GM19023 (cell line): ENCODE measurements around the gene SPATA2.

ENCODE experiments used
- ATAC-seq: cut with Tn5 transposase; IDR thresholded peaks from one replicate; pipeline ENCODE4 v1.9.1; 2021; ENCODE audit warnings: mild to moderate bottlenecking, moderate library complexity; ENCODE audit not compliant: unreplicated experiment

Gene SPATA2

DNA sequence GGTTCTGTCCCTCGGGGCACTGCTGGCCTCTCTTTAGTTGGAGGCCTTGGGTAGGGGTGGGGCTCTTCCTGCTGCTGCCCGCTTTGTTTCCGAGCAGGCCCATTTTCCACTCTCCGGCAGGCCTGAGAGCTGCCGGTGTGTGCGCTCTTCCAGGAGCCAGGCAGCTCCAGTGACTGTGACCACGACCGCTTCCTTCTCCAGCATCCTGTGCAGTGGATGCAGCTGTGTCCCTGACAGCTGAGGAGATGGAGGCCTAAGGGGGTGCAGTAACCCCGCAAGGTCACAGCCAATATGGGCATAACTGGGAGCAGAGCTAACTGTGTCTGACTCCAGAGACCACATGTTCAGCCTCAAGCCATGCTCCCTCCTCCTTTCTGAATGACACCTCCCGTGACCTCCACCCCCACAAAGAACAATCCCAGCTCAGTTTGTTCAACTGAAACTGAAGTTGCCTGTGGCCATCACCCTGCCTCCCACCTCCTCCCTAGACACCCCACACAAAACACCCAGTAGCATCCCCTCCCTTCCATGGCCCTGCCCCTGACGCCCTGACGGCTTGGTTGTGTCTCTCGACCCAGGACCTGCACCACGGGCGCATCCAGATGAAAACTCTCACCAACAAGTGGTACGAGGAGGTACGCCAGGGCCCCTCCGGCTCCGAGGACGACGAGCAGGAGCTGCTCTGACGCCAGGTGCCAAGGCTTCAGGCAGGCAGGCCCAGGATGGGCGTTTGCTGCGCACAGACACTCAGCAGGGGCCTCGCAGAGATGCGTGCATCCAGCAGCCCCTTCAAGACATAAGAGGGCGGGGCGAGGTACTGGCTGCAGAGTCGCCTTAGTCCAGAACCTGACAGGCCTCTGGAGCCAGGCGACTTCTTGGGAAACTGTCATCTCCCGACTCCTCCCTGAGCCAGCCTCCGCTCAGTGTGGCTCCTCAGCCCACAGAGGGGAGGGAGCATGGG is 27.8 kb downstream of the SPATA2 start:
- ATAC-seq, result no peak

- no peak for ATAC-seq
Measured at GRCh38 chr20:49886571-49887213, 28.6 kb downstream of the SPATA2 start.

DNA sequence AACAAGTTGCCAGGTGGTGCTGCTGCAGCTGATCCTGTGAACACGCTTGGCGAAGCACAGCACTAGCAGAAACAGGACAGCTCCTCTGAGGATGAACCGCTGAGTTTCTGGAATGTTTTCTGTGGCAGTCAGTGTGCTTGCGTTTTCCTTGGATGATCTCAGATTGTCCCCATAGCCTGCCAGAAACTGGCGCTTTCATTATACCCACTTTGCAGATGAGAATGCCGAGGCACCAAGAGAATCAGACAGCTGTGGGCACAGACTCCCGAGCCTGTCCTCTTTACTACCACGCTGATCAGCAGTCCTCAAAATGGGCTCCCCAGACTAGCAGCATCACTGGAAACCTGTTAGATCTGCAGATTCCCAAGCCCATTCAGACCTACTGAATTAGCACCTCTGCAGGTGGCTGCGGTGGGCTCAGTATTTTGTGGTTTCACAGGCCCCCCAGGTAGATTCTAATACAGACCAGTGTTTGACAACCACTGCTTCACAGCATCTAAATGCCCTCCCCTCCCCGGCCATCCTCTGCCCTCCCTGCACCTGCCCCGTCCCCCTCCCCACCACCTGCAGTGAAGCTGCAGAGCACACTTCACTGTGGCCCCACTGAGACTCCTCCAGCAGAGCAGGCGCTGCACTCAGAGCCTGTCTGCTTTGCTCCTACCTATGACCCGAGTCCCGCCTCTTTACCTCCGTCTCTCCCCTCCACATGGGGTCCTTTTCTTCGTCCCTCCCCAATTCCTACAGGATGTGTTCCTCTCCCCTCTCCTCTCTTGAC is 29.6 kb downstream of the SPATA2 start:
- no peak for ATAC-seq

GRCh38 chr20:49883246-49883802 is 32.0 kb downstream of the SPATA2 start:
- ATAC-seq, result no peak

DNA sequence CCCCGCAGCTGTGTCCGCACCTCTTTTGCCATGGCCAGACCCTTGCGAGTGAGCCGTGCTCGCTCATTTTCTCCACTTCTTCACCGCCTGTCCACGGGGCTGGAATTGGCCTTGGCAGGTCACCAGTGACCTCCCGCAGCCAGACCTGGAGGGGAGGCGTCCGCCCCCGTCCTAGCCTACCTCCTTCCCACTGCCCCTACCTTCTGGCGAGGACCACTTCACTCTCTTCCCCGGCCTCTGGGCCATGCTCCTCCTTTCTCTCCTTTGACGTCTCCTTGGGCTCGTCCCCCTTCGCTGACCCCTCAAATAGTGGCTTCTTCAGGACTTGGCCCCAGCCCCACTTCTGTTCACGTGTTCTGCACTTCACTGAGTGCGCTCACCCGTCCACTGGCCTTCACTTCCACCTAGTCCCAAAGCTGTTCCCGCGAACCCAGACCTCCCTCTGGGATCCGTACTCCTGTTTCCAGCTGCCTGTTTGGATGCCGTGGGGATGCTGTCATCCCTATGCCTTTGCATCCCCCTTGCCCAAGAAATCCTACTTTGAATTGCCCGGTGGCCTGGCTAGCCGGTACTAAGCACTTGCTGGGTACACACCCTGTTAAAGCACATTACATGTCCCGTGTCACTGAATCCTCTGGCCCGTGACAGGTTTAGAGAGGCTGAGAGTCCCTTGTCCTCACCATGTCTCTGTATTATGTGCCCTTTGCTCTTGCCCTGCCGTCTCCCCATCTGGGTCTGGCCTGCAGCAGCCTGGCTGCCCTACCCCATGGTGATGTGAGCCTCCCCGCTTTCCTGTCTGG is 33.0 kb downstream of the SPATA2 start:
- no peak for ATAC-seq

DNA sequence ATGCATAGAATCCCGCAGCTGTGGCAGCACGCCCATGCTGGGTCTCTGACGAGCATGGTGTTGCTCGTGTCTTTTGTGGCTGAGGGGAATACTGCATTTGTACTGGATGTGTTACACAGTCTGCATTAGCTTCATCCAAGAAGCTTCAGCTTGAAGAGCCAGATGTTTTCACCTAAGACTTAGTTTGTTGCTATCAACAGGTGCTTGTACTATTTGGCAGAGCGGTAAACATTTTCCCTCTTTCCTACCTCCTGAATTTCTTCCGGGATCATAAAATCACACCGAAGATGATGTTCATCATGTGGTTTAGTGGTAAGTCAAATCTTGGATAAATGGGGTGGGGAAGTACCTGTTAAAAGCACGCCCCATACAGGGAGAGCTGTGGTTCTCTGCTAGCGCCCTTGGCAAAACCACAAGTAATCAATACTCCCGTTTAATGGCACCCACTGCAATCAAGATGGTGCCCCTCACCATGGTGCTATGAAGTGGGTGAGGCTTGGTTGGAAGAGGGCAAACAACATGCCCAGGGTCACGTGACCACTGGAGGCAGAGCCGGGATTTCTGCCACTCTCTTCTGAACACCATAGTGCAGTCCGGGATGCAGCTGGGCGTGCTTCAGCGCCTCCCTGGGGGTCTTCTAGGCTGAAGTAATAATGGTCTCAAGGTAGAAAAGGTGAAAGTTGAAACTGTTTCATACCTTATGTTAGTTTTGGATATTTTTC is 34.4 kb downstream of the SPATA2 start:
- ATAC-seq, result no peak

DNA sequence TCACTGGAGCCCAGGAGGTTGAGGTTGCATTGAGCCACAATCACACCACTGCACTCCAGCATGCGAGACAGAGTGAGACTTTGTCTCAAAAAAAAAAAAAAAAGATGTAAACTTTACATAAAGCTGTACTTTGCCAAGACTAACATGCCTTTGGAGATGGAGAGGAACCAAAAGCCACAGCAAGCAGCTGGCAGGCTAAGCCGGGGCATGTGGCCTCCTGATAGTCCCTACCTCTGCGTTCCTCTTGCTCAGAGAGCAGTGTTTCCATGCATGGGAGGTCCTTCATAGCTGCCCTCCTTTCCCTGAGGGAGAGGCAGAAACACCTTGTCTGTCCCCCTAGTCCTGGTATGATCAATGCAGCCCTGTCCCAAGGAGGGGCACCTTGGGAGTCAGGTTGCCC is 35.2 kb downstream of the SPATA2 start:
- no peak for ATAC-seq

DNA sequence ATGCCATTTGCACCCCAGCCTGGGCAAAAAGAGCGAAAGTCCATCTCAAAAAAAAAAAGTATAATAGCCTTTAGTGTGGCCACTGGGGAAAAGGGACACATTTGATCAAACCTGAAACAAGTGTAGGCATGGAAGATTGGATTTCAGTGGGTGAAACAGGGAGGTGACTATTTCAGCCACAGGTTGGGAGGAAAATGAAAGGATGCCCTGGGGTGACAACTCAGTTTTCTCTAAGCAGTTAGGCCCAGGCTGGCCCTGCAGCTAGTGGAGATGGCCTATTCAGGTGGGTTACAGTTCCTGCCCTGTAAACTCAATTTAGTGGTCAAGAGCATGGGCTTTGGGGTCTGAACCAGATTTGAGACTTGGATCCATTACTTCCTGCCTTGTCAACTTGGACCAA is 36.4 kb downstream of the SPATA2 start:
- ATAC-seq, result no peak

- no peak for ATAC-seq
Measured at GRCh38 chr20:49877386-49877921, 37.9 kb downstream of the SPATA2 start.

- no peak for ATAC-seq
Measured at GRCh38 chr20:49874696-49875095, 40.6 kb downstream of the SPATA2 start.

GRCh38 chr20:49872056-49872455 is 43.3 kb downstream of the SPATA2 start:
- no peak for ATAC-seq

- no peak for ATAC-seq
Measured at GRCh38 chr20:49871391-49871948, 43.9 kb downstream of the SPATA2 start.

DNA sequence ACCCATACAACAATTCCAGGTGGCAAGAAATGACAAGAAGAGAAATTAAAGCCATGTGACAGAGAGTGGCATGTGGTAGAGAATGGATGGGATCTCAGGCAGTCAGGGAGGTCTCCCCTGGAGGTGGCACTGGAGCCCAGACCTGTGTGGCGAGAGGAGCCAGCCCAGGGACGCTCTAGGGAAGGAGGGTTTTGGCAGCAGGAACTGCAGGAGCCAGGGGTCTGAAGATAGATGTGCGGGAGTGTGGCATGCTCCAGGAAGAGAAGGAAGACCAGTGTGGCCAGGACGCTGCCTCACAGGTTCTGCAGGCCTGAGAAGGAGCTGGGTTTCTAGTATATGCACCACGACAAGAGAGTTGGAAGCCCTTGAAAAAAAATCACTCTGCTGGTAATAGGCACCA is 45.1 kb downstream of the SPATA2 start:
- ATAC-seq, result no peak

DNA sequence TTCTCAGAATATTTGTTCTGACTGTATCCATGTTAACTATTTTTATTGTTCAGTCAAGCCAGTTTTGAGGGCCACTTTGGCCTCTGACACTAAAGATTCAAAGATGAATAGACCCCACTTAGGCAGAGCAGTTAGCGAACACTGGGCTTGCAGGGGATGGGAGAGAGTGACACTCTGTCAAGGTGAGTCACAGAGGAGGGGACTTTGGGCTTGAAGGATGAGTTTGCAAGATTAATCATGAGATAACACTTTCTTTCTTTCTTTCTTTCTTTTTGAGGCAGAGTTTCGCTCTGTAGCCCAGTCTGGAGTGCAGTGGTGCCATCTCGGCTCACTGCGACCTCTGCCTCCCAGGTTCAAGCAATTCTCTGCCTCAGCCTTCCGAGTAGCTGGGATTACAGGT is 46.4 kb downstream of the SPATA2 start:
- ATAC-seq, result no peak

DNA sequence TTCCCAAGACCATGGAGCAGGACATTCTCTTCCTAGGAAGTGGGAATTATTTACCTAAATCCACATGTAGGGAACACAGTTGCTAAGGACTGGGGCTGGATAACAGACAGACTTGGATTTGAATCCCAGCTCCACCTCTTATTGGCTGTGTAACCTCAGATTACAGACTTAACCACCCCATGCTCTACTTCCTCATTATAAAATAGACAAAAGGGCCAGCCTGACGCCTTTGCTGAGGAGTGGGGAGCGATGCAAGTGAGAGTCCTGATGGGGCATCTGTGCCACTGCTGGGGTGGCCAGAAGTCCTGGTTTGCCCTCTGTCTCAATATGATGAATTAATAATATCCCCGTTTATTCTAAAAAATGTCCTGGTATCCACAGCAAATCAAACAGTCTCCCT is 46.8 kb downstream of the SPATA2 start:
- no peak for ATAC-seq

DNA sequence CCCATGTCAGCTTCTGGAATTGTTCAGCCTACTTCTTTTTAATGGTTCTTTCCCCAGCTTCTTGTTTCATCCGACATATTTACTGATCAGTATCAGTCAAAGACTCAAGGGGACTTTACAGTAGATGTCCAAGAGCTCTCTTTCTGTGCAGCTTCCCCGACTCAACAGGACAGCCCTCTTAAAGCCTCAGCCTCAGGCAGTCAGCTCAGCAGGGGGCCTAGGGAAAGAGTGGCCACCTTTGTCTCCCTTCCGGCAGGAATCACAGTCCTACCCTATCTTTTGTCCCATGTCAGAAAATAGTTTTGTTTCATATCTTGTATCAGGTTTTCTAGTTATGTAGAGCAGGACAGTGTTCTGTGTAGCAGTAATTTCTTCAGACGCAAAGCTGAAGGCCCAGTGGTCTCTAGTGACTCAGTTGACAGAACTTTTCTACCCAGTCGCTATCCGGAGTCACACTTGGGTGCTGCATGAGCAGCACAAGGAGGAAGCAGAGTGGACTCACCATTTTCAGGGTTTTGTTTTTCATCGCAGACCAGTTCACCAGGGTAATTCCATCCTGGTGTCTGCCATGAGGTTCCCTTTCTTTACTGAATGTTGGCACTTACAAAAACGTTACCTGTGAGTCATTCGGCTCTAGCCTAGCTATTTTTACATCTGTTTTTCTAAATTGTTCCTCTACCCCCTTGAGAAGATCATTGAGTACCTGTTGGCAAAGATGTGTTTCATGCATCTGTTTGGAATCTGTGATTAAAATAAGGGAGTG is 47.7 kb downstream of the SPATA2 start:
- no peak for ATAC-seq

- ATAC-seq, result no peak
Measured at GRCh38 chr20:49866051-49866450, 49.3 kb downstream of the SPATA2 start.

- no peak for ATAC-seq
Measured at GRCh38 chr20:49865559-49865958, 49.8 kb downstream of the SPATA2 start.
